RWPE1 (cell line): ENCODE measurements around the gene EXOSC9.

Source experiments
- CTCF ChIA-PET: fragments of 350-600 bp; sonication (Branson Sonifier 250); formaldehyde crosslinking; extraction: SDS; loops from one replicate; lab custom pipeline; 2021; lab: Yijun Ruan, JAX
- POLR2A ChIA-PET: fragments of 400-600 bp; formaldehyde crosslinking; extraction: SDS; loops from one replicate; lab custom pipeline; 2020; ENCODE audit warnings: antibody characterized with exemption; ENCODE audit not compliant: low non-redundant PET; lab: Yijun Ruan, JAX
- DNase-seq: peaks from one replicate; pipeline ENCODE4 v3.0.0; 2012; ENCODE audit warnings: low spot score
- H3K27ac ChIP-seq: fragments of 450-650 bp; 2 replicates; pipeline ENCODE4 v1.5.1; 2017
- CTCF ChIP-seq: fragments of 450-650 bp; conservative IDR thresholded peaks from 2 replicates; pipeline ENCODE4 v1.5.1; 2017; ENCODE audit warnings: low read depth, mild to moderate bottlenecking

Gene EXOSC9

GRCh38 chr4:121785479-121785878 is 15.6 kb upstream of the EXOSC9 start:
- DNase-seq = no peak
- CTCF ChIA-PET = interaction anchor here (0.6 kb wide), 1 partner anchor 179 kb away, joined by 3 read pairs; no protein-coding TSS in a partner anchor
- peak overlapping the region; percentile 77 for H3K27ac ChIP-seq
- TF ChIP-seq CTCF = no peak
- POLR2A ChIA-PET = no interaction called here

GRCh38 chr4:121786221-121786620 is 14.9 kb upstream of the EXOSC9 start:
- no peak for TF ChIP-seq CTCF
- no peak for DNase-seq
- H3K27ac ChIP-seq = no peak overlapping the region
- CTCF ChIA-PET = interaction anchor here (0.6 kb wide), 1 partner anchor 25 kb away, joined by 4 read pairs; no protein-coding TSS in a partner anchor
- POLR2A ChIA-PET = no interaction called here

- ChIA-PET CTCF (interaction anchor here (0.6 kb wide), 1 partner anchor 39 kb away, joined by 5 read pairs; no protein-coding TSS in a partner anchor), POLR2A (no interaction called here)
- TF ChIP-seq CTCF = no peak
- peak overlapping the region; percentile 48; the same call in 1 of the 2 replicates for H3K27ac ChIP-seq
- DNase-seq = no peak
These were observed 12.2 kb upstream of the EXOSC9 start for GRCh38 chr4:121788896-121789295.

- CTCF ChIA-PET = no interaction called here
- DNase-seq = no peak
- TF ChIP-seq CTCF = no peak
- POLR2A ChIA-PET = no interaction called here
- H3K27ac ChIP-seq = peak overlapping the region; percentile 48; the same call in 1 of the 2 replicates
These were observed 11.7 kb upstream of the EXOSC9 start for GRCh38 chr4:121789455-121789854.

GRCh38 chr4:121789960-121790829 is 10.9 kb upstream of the EXOSC9 start:
- POLR2A ChIA-PET = no interaction called here
- CTCF ChIA-PET = no interaction called here
- no peak overlapping the region for H3K27ac ChIP-seq
- peak; percentile 63 for DNase-seq
- no peak for TF ChIP-seq CTCF

GRCh38 chr4:121790976-121791375 is 10.1 kb upstream of the EXOSC9 start:
- POLR2A ChIA-PET = no interaction called here
- DNase-seq = no peak
- no peak overlapping the region for H3K27ac ChIP-seq
- TF ChIP-seq CTCF = no peak
- CTCF ChIA-PET = no interaction called here
